ENCODE results near the gene RRM1.

- no peak for TF ChIP-seq POLR2A (IDR thresholded peaks at IDR 0.05)
- no peak for TF ChIP-seq CTCF (IDR thresholded peaks at IDR 0.05)
Observed at GRCh38 chr11:4054643-4055042, 40.0 kb upstream of the RRM1 start.

All from uterus (tissue), 2 donors.